ENCODE results near the gene STXBP2. TPM values are rescaled to one million over a fixed set of nuclear protein-coding genes. Genes with fewer than 3 reads are reported as not detected.

STXBP2 gene
- total RNA-seq, 1 experiment from 2014 or later, result 141 TPM

DNA sequence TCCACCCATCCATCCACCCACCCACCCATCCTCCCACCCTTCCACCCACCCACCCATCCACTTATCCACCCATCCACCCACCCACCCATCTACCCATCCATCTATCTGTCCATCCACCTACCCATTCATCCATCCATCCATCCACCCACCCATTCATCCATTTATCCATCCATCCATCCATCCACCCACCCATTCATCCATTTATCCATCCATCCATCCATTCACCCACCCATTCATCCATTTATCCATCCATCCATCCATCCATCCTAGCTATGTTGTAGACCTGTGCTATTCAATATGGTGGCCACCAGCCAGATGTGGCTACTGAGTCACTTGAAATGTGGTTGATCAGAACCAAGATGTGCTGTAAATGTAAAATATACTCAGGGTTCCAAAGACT is 36.2 kb upstream of the STXBP2 start:
- BruUV-seq (replicated peaks), result no TSS peak
- Histone ChIP-seq H3K4me1 (ENCODE audit: control insufficient read depth in 1 of 2, insufficient read depth in 2 of 2, low read length in 2 of 2) (peaks cover 14 to 49% of the 10 kb centered on the region in 2 experiments), H2AFZ (ENCODE audit: low read depth, low read length, poor library complexity, severe bottlenecking) (no peak overlapping the region), H3K27ac (ENCODE audit: low read depth, low read length) (no peak overlapping the region), H3K4me3 (replicated peaks in 1 of 2; ENCODE audit: low read depth in 1 of 2, low read length in 2 of 2) (no peak overlapping the region), H3K9me3 (ENCODE audit: control insufficient read depth in 1 of 2, insufficient read depth in 1 of 2, low read depth in 1 of 2, low read length in 2 of 2) (no peaks in the 10 kb centered on the region), H3K27me3 (ENCODE audit: insufficient read depth, low read length) (no peaks in the 10 kb centered on the region), H4K20me1 (ENCODE audit: insufficient read depth) (no peaks in the 10 kb centered on the region), H3K79me2 (ENCODE audit: insufficient read depth, low read length) (peaks cover 45% of the 10 kb centered on the region), H3K36me3 (ENCODE audit: control insufficient read depth in 1 of 2, insufficient read depth in 2 of 2, low read length in 2 of 2) (no peaks in the 10 kb centered on the region), H3K9me2 (ENCODE audit: insufficient read depth) (peaks cover 3% of the 10 kb centered on the region; the same call in 1 of the 2 replicates), H3K9ac (ENCODE audit: low read length) (no peak overlapping the region), H3K4me2 (ENCODE audit: low read length) (no peak overlapping the region)
- intact Hi-C loops (cut with micrococcal nuclease), result no loop called here
- TF ChIP-seq, protein P1, sequence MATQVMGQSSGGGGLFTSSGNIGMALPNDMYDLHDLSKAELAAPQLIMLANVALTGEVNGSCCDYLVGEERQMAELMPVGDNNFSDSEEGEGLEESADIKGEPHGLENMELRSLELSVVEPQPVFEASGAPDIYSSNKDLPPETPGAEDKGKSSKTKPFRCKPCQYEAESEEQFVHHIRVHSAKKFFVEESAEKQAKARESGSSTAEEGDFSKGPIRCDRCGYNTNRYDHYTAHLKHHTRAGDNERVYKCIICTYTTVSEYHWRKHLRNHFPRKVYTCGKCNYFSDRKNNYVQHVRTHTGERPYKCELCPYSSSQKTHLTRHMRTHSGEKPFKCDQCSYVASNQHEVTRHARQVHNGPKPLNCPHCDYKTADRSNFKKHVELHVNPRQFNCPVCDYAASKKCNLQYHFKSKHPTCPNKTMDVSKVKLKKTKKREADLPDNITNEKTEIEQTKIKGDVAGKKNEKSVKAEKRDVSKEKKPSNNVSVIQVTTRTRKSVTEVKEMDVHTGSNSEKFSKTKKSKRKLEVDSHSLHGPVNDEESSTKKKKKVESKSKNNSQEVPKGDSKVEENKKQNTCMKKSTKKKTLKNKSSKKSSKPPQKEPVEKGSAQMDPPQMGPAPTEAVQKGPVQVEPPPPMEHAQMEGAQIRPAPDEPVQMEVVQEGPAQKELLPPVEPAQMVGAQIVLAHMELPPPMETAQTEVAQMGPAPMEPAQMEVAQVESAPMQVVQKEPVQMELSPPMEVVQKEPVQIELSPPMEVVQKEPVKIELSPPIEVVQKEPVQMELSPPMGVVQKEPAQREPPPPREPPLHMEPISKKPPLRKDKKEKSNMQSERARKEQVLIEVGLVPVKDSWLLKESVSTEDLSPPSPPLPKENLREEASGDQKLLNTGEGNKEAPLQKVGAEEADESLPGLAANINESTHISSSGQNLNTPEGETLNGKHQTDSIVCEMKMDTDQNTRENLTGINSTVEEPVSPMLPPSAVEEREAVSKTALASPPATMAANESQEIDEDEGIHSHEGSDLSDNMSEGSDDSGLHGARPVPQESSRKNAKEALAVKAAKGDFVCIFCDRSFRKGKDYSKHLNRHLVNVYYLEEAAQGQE (IDR thresholded peaks at IDR 0.05; ENCODE audit: low read depth), result no peak
- TF ChIP-seq, protein P2, sequence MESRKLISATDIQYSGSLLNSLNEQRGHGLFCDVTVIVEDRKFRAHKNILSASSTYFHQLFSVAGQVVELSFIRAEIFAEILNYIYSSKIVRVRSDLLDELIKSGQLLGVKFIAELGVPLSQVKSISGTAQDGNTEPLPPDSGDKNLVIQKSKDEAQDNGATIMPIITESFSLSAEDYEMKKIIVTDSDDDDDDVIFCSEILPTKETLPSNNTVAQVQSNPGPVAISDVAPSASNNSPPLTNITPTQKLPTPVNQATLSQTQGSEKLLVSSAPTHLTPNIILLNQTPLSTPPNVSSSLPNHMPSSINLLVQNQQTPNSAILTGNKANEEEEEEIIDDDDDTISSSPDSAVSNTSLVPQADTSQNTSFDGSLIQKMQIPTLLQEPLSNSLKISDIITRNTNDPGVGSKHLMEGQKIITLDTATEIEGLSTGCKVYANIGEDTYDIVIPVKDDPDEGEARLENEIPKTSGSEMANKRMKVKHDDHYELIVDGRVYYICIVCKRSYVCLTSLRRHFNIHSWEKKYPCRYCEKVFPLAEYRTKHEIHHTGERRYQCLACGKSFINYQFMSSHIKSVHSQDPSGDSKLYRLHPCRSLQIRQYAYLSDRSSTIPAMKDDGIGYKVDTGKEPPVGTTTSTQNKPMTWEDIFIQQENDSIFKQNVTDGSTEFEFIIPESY (IDR thresholded peaks at IDR 0.05; ENCODE audit: extremely low read depth, insufficient replicate concordance, low read length), result no peak
- TF ChIP-seq EZH2 (IDR thresholded peaks at IDR 0.05) (no peak), CEBPB (IDR thresholded peaks at IDR 0.05; ENCODE audit: low read depth) (no peak), JUND (IDR thresholded peaks at IDR 0.05) (no peak), ZFX (IDR thresholded peaks at IDR 0.05) (no peak), SIN3A (IDR thresholded peaks at IDR 0.05; ENCODE audit: low read depth) (no peak), RAD21 (IDR thresholded peaks at IDR 0.05; ENCODE audit: low read depth) (no peak), ZNF274 (IDR thresholded peaks at IDR 0.05; ENCODE audit: low read depth, low read length) (no peak), POLR2A (IDR thresholded peaks at IDR 0.05; ENCODE audit: borderline replicate concordance, extremely low read depth, insufficient read depth, insufficient read length) (no peak), FOSL1 (IDR thresholded peaks at IDR 0.05; ENCODE audit: low read depth) (no peak), POLR2AphosphoS5 (IDR thresholded peaks at IDR 0.05; ENCODE audit: low read depth, low read length) (no peak), TCF7L2 (IDR thresholded peaks at IDR 0.05; ENCODE audit: borderline replicate concordance, extremely low read depth, insufficient read depth, insufficient read length) (no peak), ELF1 (IDR thresholded peaks at IDR 0.05; ENCODE audit: borderline replicate concordance, low read depth) (no peak)
- TF ChIP-seq, protein P3, sequence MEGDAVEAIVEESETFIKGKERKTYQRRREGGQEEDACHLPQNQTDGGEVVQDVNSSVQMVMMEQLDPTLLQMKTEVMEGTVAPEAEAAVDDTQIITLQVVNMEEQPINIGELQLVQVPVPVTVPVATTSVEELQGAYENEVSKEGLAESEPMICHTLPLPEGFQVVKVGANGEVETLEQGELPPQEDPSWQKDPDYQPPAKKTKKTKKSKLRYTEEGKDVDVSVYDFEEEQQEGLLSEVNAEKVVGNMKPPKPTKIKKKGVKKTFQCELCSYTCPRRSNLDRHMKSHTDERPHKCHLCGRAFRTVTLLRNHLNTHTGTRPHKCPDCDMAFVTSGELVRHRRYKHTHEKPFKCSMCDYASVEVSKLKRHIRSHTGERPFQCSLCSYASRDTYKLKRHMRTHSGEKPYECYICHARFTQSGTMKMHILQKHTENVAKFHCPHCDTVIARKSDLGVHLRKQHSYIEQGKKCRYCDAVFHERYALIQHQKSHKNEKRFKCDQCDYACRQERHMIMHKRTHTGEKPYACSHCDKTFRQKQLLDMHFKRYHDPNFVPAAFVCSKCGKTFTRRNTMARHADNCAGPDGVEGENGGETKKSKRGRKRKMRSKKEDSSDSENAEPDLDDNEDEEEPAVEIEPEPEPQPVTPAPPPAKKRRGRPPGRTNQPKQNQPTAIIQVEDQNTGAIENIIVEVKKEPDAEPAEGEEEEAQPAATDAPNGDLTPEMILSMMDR (IDR thresholded peaks at IDR 0.05 in 2 of 3, conservative IDR thresholded peaks at IDR 0.05 in 1 of 3; ENCODE audit: borderline replicate concordance in 1 of 3, insufficient read depth in 1 of 3, low read depth in 2 of 3, low read length in 2 of 3), result no peak
- ChIA-PET POLR2A (no interaction called here), RAD21 (ENCODE audit: low non-redundant PET in 1 of 2, low total read pairs in 2 of 2, uncharacterized antibody in 2 of 2, unreplicated experiment in 2 of 2) (no interaction called here), CTCF (no interaction called here)
- DNase-seq (ENCODE audit: low read depth, low spot score), result no peak
- ATAC-seq, result no peak
